ENCODE results near the gene COL19A1.

Gene COL19A1

DNA sequence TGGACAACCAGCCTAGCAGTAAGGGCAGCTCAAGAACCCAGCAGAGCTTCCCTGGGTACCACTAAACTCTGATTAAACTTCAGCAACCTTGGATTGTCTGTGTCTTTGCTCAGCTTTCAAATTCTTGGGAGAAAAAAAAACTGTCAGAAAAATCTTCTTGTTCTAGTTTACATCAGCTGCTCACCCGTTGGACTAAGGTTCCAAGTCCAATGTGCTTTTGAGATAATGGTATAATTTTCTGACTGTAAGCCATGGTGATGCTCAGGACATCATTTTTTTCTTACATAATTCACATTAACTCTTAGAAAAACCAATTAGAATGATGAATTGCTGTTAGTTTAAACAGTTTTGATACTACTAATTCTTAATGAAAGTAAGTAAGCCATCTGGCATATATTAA is 290.7 kb downstream of the COL19A1 start:
- in situ Hi-C loops (cut with HindIII; ENCODE audit: low sequenced_read_pairs) = no loop called here

DNA sequence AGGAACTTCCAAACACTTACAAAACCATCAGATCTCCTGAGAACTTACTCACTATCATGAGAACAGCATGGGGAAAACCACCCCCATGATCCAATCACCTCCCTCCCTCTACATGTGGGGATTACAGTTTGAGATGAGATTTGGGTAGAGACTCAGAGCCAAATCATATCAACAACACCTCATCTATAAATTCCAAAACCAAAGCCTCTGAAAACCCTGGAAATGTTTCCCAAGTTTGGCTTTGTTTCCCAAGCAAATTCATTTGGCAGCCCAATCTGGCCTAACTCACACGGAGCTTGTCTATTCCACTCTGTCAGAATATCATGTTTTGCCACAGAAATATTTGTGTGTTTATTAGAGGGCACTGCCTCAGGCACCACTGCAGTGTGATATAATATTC is 293.9 kb downstream of the COL19A1 start:
- in situ Hi-C loops (cut with HindIII; ENCODE audit: low sequenced_read_pairs) = no loop called here

DNA sequence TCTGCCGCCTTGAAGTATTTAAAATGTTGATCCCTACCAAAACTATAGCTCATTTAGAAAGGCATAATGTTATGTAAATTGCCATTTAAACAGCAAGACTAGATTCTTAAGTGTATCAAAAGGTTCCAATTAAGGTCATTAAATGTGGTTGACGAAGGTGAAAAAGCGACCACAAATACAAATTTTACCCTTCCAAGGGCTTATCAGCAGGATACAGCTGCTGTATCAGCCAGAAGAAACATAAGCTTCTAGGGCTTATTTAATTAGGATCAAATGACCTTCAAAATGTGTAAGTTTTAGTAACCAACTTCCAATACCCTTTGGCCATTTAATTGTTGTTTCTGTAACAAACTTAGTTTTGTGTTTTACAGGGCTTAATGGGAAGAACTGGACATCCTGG is 296.6 kb downstream of the COL19A1 start:
- in situ Hi-C loops (cut with HindIII; ENCODE audit: low sequenced_read_pairs) = no loop called here

DNA sequence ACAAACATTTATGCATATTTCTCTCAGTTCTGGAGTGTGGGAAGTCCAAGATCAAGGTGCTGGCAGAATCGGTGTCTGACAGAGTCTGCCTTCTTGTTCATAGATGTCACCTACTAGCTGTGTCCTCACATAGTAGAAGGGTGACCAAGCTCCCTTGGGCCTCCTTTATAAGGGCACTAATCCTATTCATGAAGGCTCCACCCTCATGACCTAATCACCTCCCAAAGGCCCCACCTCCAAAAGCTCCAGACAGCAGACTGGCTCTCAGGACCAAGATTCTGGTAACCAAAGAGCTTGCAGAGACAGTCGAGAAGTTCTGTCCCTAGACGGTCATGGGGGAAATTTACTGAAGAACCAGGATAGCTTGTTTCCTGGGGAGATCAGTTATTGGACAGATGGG is 297.4 kb downstream of the COL19A1 start:
- in situ Hi-C loops (cut with HindIII; ENCODE audit: low sequenced_read_pairs) = no loop called here

DNA sequence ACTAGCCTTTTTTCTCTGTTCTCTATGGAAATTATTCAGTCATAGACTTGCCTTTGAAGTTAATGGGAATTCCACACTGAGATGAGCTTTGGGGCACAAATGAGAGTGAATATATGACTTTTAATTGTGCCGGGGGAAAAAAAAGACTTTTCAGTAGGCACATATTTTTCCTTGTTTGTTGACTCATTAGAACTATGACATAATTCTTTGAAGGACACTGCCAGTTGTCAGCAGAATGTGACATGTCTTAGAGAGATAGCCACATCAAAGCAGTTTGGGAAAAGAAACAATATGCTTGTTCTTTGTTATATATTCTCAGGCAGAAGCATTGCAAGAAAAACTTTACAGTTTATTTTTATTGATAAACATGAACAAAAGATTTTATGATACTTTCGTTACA is 298.2 kb downstream of the COL19A1 start:
- in situ Hi-C loops (cut with HindIII; ENCODE audit: low sequenced_read_pairs) = no loop called here

DNA sequence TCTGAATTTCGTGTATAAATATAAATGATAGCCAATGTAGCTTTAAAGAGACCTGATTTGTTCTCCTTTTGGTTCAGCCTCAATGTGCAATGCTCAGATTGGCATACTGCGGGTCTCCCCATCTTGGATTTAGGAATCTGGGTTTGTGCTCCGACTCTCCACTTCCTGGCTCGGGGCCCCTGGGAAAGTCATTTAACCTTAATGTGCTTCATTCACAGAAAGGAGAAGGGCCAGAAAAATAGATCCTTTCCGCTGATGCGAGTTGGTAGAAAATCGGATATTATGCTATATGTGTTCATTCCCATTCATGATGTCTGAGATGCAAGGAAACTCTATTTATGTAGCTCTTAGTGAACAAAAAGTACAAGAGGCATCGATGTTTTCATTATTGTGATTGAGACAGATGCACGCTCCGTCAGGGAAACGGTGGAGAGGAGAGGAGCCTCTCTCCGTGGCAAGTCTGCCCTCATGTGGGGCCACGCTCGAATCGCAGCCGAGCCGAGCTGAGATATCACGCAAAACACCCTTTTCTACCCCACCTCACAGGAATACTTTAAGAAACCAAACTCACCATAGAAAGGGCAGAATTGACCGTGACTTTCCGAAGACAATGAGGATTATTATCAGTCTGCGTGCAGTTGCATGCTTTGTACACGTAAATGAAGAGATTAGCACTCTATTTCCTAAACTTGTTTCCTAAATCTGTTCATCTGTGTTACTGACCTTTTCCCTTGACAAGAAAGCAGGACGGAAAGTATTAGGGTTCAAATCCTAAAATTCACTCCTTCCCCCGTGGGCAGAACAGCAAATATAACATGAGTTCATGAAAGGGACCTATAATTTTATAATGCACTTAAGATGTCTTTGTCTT is 300.0 kb downstream of the COL19A1 start:
- in situ Hi-C loops (cut with HindIII; ENCODE audit: low sequenced_read_pairs) = no loop called here

DNA sequence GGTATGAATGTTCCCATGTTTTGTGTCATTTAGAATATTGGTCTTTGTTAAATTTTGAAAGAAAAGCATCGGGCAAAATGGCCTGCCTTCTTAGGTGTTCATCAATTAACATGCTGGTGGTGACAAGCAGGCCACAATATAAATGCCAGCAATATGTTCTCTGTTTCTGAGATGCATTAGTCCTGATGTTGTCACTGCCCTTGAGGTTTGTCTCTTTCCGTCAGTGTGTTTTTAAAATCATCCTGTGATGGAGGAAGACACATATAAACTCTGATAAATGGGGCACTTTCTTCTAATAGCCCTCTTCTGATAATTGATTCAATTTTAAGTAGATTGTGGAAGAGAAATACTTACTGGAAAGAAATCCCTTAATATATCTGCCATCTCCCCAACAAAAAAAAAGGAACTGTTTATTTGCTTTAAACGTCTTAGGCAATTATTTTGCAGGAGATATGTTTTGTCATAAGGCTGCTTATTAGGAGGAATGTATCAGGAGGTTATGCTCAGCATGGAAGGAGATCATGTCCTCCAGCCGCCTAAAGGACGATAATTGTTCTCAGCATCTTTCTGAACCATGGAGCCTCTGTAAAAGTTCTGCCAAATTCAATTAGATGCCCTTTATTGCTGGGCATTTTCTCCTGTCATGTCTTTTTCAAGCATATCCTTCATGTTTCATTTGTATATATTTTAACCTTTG is 302.5 kb downstream of the COL19A1 start:
- in situ Hi-C loops (cut with HindIII; ENCODE audit: low sequenced_read_pairs) = no loop called here

DNA sequence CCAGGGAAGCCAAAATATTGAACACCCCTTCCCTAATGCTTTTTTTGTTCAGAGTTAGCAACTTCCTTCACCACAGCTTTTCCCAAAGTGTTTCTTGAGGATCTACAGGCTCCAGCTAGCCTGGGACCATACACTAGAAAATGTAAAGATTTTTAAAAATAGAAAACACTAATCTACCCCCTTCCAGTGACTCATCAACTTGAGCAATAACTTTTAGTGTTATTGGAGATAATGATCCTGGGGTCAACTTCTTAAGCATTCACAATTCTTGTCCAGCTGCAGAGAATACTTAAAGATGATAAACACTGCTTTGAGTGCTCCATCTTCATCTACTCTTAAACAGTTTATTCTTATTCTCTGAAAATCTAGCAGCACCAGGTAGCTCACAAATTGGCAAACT is 304.9 kb downstream of the COL19A1 start:
- in situ Hi-C loops (cut with HindIII; ENCODE audit: low sequenced_read_pairs) = no loop called here

DNA sequence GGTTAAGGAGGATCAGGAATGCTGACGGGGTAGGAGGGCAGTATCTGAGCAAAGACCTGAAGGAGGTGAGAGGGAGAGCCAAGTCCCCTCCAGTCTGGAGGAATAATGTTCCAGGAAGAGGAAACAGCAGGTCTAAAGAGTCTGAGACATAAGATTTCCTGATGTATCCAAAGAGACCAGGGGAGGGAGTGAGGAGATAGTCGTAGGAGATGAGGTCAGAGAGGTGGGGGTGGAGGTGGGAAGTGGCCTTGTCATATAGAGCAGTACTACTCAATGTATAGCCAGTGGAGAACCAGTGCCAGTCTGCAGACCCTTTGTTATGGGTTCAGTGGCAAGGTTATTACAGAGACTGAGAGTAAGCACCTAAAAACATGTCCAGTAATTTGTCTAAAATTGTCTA is 305.9 kb downstream of the COL19A1 start:
- in situ Hi-C loops (cut with HindIII; ENCODE audit: low sequenced_read_pairs) = no loop called here

DNA sequence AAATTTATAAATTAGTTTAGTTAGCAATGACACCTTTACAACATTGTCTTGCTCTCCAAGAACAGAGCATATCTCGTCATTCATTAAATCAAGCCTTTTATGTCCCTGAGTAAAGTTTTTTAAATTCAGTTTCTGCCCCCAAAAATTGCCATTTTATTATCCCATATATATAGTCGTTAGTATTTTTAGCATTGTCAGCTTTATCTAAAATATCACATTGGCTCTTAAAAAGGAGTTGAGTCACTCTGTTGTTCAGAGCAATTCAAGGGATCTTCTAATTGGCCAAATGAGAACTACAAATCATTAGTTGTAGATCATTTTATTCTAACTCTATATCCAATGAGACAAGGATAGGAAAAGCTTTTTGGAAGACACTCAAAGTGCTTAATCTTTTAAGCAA is 309.4 kb downstream of the COL19A1 start:
- in situ Hi-C loops (cut with HindIII; ENCODE audit: low sequenced_read_pairs) = no loop called here

DNA sequence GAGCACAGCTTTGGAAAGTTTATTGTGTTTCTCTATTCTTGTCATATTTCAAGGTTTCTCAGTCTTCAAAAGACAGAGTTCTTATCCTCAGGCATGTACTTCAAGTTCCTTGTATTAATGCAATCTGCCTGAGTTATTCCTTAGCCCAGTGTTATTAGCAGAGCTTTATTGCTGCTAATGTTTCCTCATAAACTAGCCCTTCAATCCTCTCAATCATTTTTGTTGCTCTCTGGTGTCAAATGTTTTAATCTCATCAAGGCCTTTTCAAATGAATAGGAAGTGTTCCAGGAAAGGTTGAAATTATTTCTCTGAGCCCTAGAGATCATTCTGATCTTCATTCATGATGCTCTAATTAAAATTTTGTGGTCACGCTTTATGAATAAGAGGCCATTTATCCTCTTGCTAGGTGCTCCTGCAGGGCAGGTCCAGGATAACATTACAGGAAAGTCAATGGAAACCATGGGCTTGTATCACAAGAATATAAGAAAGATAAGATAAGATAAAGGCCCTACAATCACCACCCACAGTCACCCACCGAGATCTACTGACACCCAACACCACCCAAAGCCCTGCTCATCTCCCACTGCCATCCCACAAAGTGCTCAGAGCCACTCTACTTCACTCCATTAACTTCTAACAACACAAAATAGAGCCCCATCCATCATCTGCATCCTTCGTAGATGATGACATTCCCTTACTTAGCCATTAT is 310.6 kb downstream of the COL19A1 start:
- in situ Hi-C loops (cut with HindIII; ENCODE audit: low sequenced_read_pairs) = no loop called here

DNA sequence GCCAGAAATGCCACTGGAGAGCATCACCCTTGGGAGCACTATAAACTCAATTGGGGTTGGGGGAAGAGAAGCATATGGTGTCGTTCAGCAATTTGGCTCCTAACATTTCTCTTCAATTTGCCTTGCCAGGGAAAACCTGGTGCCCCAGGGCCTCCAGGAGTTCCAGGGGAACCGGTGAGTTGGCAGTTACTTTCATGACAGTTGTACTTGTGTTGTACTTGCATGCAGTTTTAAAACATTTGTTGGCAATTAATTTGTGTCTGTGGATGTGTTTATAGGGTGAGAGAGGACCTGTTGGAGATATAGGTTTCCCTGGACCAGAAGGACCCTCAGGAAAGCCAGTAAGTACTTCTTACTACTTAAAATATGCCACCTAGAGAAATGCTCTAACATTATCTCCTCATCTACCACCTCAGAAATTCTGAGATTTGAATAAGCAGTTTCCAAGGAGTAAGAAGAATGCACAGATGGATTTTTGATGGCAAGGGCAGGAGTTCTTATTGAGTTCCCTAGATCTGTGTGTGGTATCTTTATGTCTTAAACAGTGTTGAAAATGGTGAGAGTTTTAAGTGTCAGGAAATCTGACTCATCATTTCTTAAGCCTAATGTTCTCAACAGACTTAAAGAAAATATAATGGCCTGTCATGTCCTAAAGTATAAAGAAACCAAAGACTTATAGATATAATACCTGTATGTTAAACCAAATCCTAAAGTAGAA is 314.0 kb downstream of the COL19A1 start:
- in situ Hi-C loops (cut with HindIII; ENCODE audit: low sequenced_read_pairs) = no loop called here

DNA sequence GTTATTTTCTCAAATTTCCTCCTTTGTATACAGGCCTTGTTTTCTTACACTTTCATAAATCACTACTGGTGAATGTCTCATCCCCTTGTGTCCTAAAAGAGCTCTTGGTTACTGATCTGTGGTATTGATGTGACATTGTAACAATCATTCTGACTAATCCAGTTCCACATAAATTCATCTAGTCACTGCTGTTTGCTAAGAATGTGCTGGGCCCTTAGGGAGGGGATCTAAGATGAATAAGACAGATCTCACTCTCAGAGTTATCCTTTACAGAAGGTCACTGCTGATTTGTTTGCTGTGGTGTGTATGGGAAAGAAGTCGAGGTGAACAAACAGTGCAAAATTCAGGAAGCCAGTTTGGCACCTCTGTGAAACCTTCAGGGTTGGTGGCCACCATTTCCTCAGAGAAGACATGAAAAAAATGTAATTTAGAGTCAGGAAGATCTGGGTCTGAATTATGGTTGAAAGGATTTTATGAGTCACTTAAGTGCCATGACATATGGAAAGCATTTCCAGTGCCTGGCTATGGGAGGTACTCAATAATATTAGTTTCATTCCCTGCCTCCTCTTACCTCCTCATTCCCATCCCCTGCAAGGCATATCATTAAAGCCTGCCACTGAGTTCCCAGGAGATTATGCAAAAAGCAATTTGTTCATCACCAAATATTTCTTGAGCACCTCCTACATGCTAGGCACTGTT is 314.7 kb downstream of the COL19A1 start:
- in situ Hi-C loops (cut with HindIII; ENCODE audit: low sequenced_read_pairs) = no loop called here

DNA sequence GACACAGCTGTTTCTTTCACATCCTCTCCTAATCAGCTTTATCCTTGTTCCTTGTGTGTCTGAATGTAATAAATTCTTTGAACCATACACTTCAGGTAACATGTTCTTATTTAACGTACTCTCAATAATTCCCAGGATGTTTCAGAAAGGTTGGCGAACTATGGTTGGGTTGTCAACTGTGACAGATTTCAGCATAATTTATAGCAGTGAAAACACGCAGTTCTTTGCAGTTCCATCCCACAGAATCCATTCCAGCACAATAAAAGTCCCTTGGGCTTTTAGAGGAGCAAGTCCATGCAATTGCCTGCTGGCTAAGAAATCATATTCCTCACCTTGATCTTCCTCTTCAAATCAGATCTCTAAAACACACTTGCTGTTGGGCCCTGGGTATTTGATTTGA is 317.2 kb downstream of the COL19A1 start:
- in situ Hi-C loops (cut with HindIII; ENCODE audit: low sequenced_read_pairs) = no loop called here

DNA sequence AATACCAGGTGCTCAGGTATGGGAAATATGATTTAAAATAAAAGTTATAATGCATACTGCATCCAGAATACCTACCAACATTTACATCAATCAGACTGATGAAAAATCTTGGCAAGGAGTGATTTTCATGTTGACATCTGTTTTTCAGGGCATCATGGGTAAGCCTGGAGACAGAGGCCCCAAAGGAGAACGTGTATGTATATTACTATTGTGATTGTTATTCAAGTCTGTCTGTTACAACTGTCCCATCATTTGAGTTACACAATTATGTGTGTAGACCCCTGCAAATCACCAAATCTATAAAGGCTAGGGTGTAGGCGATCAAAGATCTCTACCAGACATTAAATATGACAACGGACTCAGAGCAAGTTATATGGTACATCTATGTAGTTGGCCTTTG is 318.4 kb downstream of the COL19A1 start:
- in situ Hi-C loops (cut with HindIII; ENCODE audit: low sequenced_read_pairs) = no loop called here

DNA sequence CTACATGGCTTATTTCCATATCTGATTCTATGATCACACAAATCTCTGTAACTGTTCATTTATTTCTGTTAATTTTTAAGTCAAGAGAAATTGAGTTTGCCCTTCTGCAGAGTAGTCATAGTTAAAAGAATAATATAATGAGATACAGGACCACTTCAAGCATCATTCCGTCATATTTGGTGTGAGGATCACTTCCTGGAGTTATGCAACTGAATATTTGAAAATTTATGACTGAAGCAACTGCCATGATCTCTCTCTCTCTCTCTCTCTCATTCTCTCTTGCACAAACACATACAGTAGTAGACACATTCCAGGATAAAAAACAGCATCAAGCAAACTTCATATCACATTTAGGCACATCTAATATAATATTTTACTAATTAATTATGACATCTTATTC is 320.1 kb downstream of the COL19A1 start:
- in situ Hi-C loops (cut with HindIII; ENCODE audit: low sequenced_read_pairs) = no loop called here

DNA sequence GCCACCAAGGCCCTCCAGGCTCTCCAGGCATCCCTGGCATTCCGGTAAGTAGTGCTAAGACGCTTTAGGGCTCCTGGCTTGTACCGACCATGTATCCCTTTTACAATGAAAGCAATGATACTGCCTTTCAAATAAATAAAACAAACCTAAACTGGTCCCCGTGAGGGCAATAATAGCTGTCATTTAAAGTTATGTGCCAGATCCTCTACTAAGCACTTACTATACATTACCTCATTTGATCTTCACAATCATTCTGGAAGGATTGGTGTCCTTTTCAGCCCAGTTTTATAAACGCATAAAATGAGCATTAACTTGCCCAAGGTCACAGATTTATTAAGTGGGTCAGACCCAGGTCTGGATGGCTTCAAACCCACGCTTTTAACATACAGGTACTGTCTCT is 321.8 kb downstream of the COL19A1 start:
- in situ Hi-C loops (cut with HindIII; ENCODE audit: low sequenced_read_pairs) = no loop called here

DNA sequence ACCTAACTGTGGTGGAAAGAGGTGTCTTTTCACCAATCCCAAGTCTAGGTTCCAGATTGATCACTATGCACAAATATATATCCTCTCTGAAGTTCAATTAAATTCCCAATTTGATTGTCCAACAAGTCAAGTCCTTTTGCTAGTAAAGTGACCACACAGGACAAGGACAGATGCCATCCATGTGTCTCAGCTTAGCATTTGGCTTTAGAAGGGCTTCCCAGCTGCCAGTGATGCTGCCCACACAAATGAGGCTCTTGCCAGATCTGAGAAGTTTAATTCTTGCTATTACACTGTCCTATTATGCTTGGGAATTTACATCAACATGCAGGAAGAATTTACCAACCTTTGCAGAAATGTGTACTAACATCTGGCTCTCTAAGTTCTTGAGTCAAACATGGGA is 328.1 kb downstream of the COL19A1 start:
- in situ Hi-C loops (cut with HindIII; ENCODE audit: low sequenced_read_pairs) = no loop called here

DNA sequence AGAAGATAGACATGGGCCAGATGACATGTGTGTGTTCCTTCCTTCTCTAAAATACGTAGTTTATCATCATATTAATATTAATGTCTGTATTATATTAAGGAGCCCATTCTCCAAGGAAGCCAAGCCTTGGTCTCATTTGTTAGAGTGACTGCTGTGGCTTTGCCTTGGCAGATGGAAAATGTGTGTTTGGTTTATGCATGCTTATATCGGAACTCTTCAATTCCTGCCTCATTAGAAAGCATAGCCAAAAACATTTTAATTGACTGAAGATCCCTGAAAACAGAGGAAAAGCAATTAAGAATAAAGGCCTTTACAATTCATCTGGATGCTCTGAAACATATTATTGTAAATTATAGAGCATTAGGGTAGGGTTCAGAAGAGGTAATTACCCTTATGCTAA is 330.2 kb downstream of the COL19A1 start:
- in situ Hi-C loops (cut with HindIII; ENCODE audit: low sequenced_read_pairs) = no loop called here

DNA sequence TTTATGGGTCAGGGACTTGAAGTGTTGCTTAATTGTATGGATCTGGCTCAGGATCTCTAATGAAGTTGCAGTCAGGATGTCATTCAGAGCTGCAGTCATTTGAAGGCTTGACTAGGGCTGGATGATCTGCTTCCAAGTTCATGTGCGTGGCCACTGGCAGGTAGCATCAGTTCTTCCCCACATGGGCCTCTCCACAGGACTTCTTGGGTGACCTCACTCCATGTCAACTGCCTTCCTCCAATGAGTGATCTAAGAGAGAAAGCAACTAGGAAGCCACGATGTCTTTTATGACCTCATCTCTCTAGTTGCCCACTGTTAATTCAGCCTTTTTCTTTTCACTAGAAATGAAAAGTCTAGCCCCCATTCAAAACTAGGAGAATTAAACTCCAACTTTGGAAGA is 332.4 kb downstream of the COL19A1 start:
- in situ Hi-C loops (cut with HindIII; ENCODE audit: low sequenced_read_pairs) = no loop called here
